Fibroblast of skin of right quadriceps (primary cell): ENCODE data around the gene PRIM1.
A peak's percentile ranks its signal among the peaks of the same experiment; 100 is the strongest.
"Not testable (repeated sequence)": the region's sequence is repeated elsewhere in the genome, so short reads cannot be mapped to it uniquely, and the experiment has no call there.

Experiments
- DNase-seq: peaks from one replicate; pipeline ENCODE4 v3.0.0-alpha.2; 2013

The PRIM1 gene

GRCh38 chr12:56716458-56716857, 35.7 kb downstream of the PRIM1 start:
- DNase-seq, result no peak

- no peak for DNase-seq
These were observed 36.3 kb downstream of the PRIM1 start for GRCh38 chr12:56715798-56716197.

GRCh38 chr12:56714431-56714929, 37.6 kb downstream of the PRIM1 start:
- no peak for DNase-seq

- no peak for DNase-seq
These were observed 38.8 kb downstream of the PRIM1 start for GRCh38 chr12:56713345-56713744.

GRCh38 chr12:56709759-56710376, 42.3 kb downstream of the PRIM1 start:
- no peak for DNase-seq

GRCh38 chr12:56704522-56704921, 47.6 kb downstream of the PRIM1 start:
- DNase-seq, result not testable (repeated sequence)

- no peak for DNase-seq
These were observed 53.0 kb downstream of the PRIM1 start for GRCh38 chr12:56699020-56699661.

GRCh38 chr12:56695327-56696101, 56.6 kb downstream of the PRIM1 start:
- DNase-seq, result peak; percentile 33

GRCh38 chr12:56694161-56694560, 58.0 kb downstream of the PRIM1 start:
- no peak for DNase-seq

GRCh38 chr12:56688846-56689109, 63.3 kb downstream of the PRIM1 start:
- DNase-seq, result no peak

- DNase-seq, result peak; percentile 98
These were observed 63.8 kb downstream of the PRIM1 start, which contains the start of gene PTGES3 for GRCh38 chr12:56688129-56688845. PTGES3 (minus strand) TSS chr12:56688284; CDS start chr12:56687999, 285 bp downstream.

GRCh38 chr12:56687223-56688128, 64.6 kb downstream of the PRIM1 start:
- DNase-seq, result peak; percentile 20

- no peak for DNase-seq
These were observed 67.3 kb downstream of the PRIM1 start for GRCh38 chr12:56684745-56685359.

- no peak for DNase-seq
These were observed 69.8 kb downstream of the PRIM1 start for GRCh38 chr12:56682323-56682722.
